PC-3 (cell line): ENCODE data around the gene BCAT1.

Experiments used
- CTCF ChIP-seq: fragments of 300-600 bp; sonication (generic); conservative IDR thresholded peaks from 2 replicates; pipeline ENCODE4 v1.5.1; 2017; ENCODE audit warnings: antibody characterized with exemption, low read depth, mild to moderate bottlenecking, low read length
- EZH2 ChIP-seq: fragments of 300-600 bp; sonication (generic); IDR thresholded peaks from one replicate; pipeline ENCODE4 v1.6.1; 2017; ENCODE audit warnings: antibody characterized with exemption, mild to moderate bottlenecking, low read length; ENCODE audit not compliant: unreplicated experiment

- TF ChIP-seq CTCF = no peak
- no peak for TF ChIP-seq EZH2
Measured at GRCh38 chr12:24940157-24940556, 8.7 kb downstream of the BCAT1 start.
